HFFc6 (cell line): ENCODE measurements around the gene FBXL17. TPM values are rescaled to one million over a fixed set of nuclear protein-coding genes. Genes with fewer than 3 reads are reported as not detected.

ENCODE experiments used
- DNase-seq: peaks from one replicate; pipeline ENCODE4 v3.0.0-alpha.2; 2018
- H3K27ac Mint-ChIP-seq: 2 replicates; pipeline ENCODE4 v1.8.0; 2020; ENCODE audit warnings: mild to moderate bottlenecking, mixed read lengths
- H3K27me3 Mint-ChIP-seq: 2 replicates; pipeline ENCODE4 v1.8.0; 2021; ENCODE audit warnings: mild to moderate bottlenecking, moderate library complexity, mixed read lengths; ENCODE audit not compliant: insufficient read depth
- H3K36me3 Mint-ChIP-seq: 2 replicates; pipeline ENCODE4 v1.8.0; 2021; ENCODE audit warnings: low read depth, mixed read lengths
- H3K4me1 Mint-ChIP-seq: 2 replicates; pipeline ENCODE4 v1.8.0; 2020; ENCODE audit warnings: low read depth, mixed read lengths
- H3K4me3 Mint-ChIP-seq: 2 replicates; pipeline ENCODE4 v1.8.0; 2020; ENCODE audit warnings: mild to moderate bottlenecking, moderate library complexity, mixed read lengths
- H3K9me3 Mint-ChIP-seq: 2 replicates; pipeline ENCODE4 v1.8.0; 2020; ENCODE audit warnings: mild to moderate bottlenecking, mixed read lengths
- CTCF ChIP-seq: fragments of 200-600 bp; sonication (generic); IDR thresholded peaks from 2 replicates; pipeline ENCODE4 v1.5.0; 2021; ENCODE audit warnings: antibody characterized with exemption, mild to moderate bottlenecking
- total RNA-seq, 6 experiments: library from RNA; stranded (reverse); fragmentation: NEBNext Ultra II Directional; extraction: Animal tissue kit (Norgen Biotek cat#: 25700); gene quantifications; 2 replicates in 1 of 6; 3 replicates in 5 of 6; pipeline ENCODE4 v1.2.3, GENCODE V29; 2021

The FBXL17 gene
- total RNA-seq, 6 experiments from 2014 or later, result 8.2 to 13.1 (median 10.8) TPM

- Mint-ChIP-seq H3K4me1 (no peaks in the 10 kb centered on the region), H3K9me3 (peaks cover 16% of the 10 kb centered on the region), H3K4me3 (no peak overlapping the region), H3K27ac (no peak overlapping the region), H3K27me3 (no peaks in the 10 kb centered on the region), H3K36me3 (no peaks in the 10 kb centered on the region)
- no peak for TF ChIP-seq CTCF
- DNase-seq, result no peak
Observed at GRCh38 chr5:107824821-107825220, 557.1 kb downstream of the FBXL17 start.

- Mint-ChIP-seq H3K4me1 (no peaks in the 10 kb centered on the region), H3K36me3 (no peaks in the 10 kb centered on the region), H3K27me3 (no peaks in the 10 kb centered on the region), H3K27ac (no peak overlapping the region), H3K4me3 (no peak overlapping the region), H3K9me3 (peaks cover 19% of the 10 kb centered on the region)
- no peak for TF ChIP-seq CTCF
- DNase-seq, result no peak
Observed at GRCh38 chr5:107821288-107821687, 560.6 kb downstream of the FBXL17 start.

GRCh38 chr5:107820429-107820828, 561.5 kb downstream of the FBXL17 start:
- no peak for DNase-seq
- Mint-ChIP-seq H3K27me3 (no peaks in the 10 kb centered on the region), H3K36me3 (no peaks in the 10 kb centered on the region), H3K9me3 (peaks cover 19% of the 10 kb centered on the region), H3K27ac (no peak overlapping the region), H3K4me3 (no peak overlapping the region), H3K4me1 (no peaks in the 10 kb centered on the region)
- TF ChIP-seq CTCF, result no peak

- peaks cover 11% of the 10 kb centered on the region for H3K9me3 Mint-ChIP-seq
- no peak overlapping the region for H3K4me3 Mint-ChIP-seq
- H3K36me3 Mint-ChIP-seq, result no peaks in the 10 kb centered on the region
- no peak for TF ChIP-seq CTCF
- H3K4me1 Mint-ChIP-seq, result peaks cover 5% of the 10 kb centered on the region
- H3K27ac Mint-ChIP-seq, result no peak overlapping the region
- H3K27me3 Mint-ChIP-seq, result peaks cover 2% of the 10 kb centered on the region; the same call in 1 of the 2 replicates
- no peak for DNase-seq
Observed at GRCh38 chr5:107817951-107818350, 563.9 kb downstream of the FBXL17 start.

- no peak for DNase-seq
- no peak overlapping the region for H3K27ac Mint-ChIP-seq
- no peaks in the 10 kb centered on the region for H3K36me3 Mint-ChIP-seq
- peaks cover 8% of the 10 kb centered on the region; the same call in 1 of the 2 replicates for H3K9me3 Mint-ChIP-seq
- H3K27me3 Mint-ChIP-seq, result peaks cover 2% of the 10 kb centered on the region; the same call in 1 of the 2 replicates
- H3K4me1 Mint-ChIP-seq, result peaks cover 10% of the 10 kb centered on the region
- no peak for TF ChIP-seq CTCF
- H3K4me3 Mint-ChIP-seq, result no peak overlapping the region
Observed at GRCh38 chr5:107817436-107817835, 564.5 kb downstream of the FBXL17 start.

- Mint-ChIP-seq H3K9me3 (peaks cover 9% of the 10 kb centered on the region), H3K4me1 (peaks cover 10% of the 10 kb centered on the region), H3K36me3 (no peaks in the 10 kb centered on the region), H3K27ac (no peak overlapping the region), H3K4me3 (no peak overlapping the region), H3K27me3 (peaks cover 2% of the 10 kb centered on the region; the same call in 1 of the 2 replicates)
- TF ChIP-seq CTCF, result no peak
- DNase-seq, result no peak
Observed at GRCh38 chr5:107815109-107815508, 566.8 kb downstream of the FBXL17 start.
